ENCODE results near the gene GAL3ST3.

GRCh38 chr11:66011239-66011784 lies 37.6 kb downstream of the GAL3ST3 start:
- TF ChIP-seq, protein P1, sequence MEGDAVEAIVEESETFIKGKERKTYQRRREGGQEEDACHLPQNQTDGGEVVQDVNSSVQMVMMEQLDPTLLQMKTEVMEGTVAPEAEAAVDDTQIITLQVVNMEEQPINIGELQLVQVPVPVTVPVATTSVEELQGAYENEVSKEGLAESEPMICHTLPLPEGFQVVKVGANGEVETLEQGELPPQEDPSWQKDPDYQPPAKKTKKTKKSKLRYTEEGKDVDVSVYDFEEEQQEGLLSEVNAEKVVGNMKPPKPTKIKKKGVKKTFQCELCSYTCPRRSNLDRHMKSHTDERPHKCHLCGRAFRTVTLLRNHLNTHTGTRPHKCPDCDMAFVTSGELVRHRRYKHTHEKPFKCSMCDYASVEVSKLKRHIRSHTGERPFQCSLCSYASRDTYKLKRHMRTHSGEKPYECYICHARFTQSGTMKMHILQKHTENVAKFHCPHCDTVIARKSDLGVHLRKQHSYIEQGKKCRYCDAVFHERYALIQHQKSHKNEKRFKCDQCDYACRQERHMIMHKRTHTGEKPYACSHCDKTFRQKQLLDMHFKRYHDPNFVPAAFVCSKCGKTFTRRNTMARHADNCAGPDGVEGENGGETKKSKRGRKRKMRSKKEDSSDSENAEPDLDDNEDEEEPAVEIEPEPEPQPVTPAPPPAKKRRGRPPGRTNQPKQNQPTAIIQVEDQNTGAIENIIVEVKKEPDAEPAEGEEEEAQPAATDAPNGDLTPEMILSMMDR (IDR thresholded peaks at IDR 0.05): no peak
- no peak for TF ChIP-seq POLR2A (IDR thresholded peaks at IDR 0.05)

Measured in heart left ventricle (tissue), 13 donors.